Adrenal gland (tissue), 12 donors: ENCODE data around the gene TRIM63. TPM values are rescaled to one million over a fixed set of nuclear protein-coding genes. Genes with fewer than 3 reads are reported as not detected.

Experiments
- DNase-seq, 7 donors: peaks; one replicate each; pipeline ENCODE4 v3.0.0-alpha.2; 2019 to 2020
- H3K27ac ChIP-seq, 5 donors: fragments of 200-600 bp; sonication (generic) in 4 of 5; 1 replicate in 3 of 5; 2 replicates in 2 of 5; pipeline versions ENCODE4 v1.5.1 to v1.8.0; 2016 to 2020; ENCODE audit warnings: mild to moderate bottlenecking in 1 of 5
- H3K27me3 ChIP-seq: fragments of 200-600 bp; 2 replicates; pipeline ENCODE4 v1.8.0; 2021
- H3K36me3 ChIP-seq, 2 donors: fragments of 200-600 bp; replicated peaks in 1 of 2; 1 replicate in 1 of 2; 2 replicates in 1 of 2; pipeline versions ENCODE4 v1.5.1 to v1.8.0; 2018 to 2022
- H3K4me1 ChIP-seq, 2 donors: fragments of 200-600 bp; replicated peaks in 1 of 2; 1 replicate in 1 of 2; 2 replicates in 1 of 2; pipeline versions ENCODE4 v1.5.1 to v1.8.0; 2018 to 2021
- H3K4me3 ChIP-seq, 4 donors: fragments of 200-600 bp; sonication (generic) in 3 of 4; one replicate each; pipeline ENCODE4 v1.5.1; 2016 to 2018
- H3K9me3 ChIP-seq, 3 donors: fragments of 200-600 bp; sonication (generic) in 1 of 3; replicated peaks in 1 of 3; 1 replicate in 2 of 3; 2 replicates in 1 of 3; pipeline versions ENCODE4 v1.5.1 to v1.8.0; 2016 to 2021
- POLR2A ChIP-seq, 2 donors: fragments of 450-650 bp; IDR thresholded peaks; one replicate each; pipeline ENCODE4 v1.6.1; 2017; ENCODE audit warnings: antibody characterized with exemption in 2 of 2, mild to moderate bottlenecking in 2 of 2, moderate library complexity in 1 of 2
- WGBS, 4 donors: extraction: QIAGEN DNeasy Blood & Tissue Kit in 2 of 4; methylation state at CpG; one replicate each; pipeline versions ENCODE4 v1.1.5 to v1.1.7; 2013 to 2017; 5-methylcytosine and 5-hydroxymethylcytosine counted together
- intact Hi-C, 2 donors: fragments of 100-400 bp; cut with DNase I; formaldehyde crosslinking; loops; one replicate each; pipeline versions ENCODE4 v1.14.1 to v1.15.0; 2022 to 2023
- polyA plus RNA-seq, 3 donors: library from polyadenylated mRNA; stranded (reverse); fragments of 200-250 nt in 2 of 3; fragments of 350-450 nt in 1 of 3; fragmentation: Illumina TruSeq in 1 of 3; extraction: RNeasy Lipid Tissue Mini Kit (QIAGEN cat#74804) in 1 of 3; gene quantifications; one replicate each; pipeline ENCODE4 v1.2.3, GENCODE V29; 2013 to 2014
- total RNA-seq, 9 donors: library from RNA; depleted of rRNA in 4 of 9; stranded (reverse); fragments of >200 nt in 4 of 9; fragments of 120-200 nt in 1 of 9; fragmentation: NEBNext Ultra II Directional in 1 of 9; extraction: Animal tissue kit (Norgen Biotek cat#: 25700) in 1 of 9; gene quantifications; one replicate each; pipeline versions ENCODE4 v1.1.0 to v1.2.4, GENCODE V29; 2013 to 2023
- TF ChIP-seq, protein P1 (sequence below), 6 experiments: fragments of 450-650 bp in 4 of 6; fragments of 200-600 bp in 2 of 6; sonication (generic) in 1 of 6; IDR thresholded peaks; 1 replicate in 5 of 6; 2 replicates in 1 of 6; pipeline versions ENCODE4 v1.5.1 to v1.8.0; 2016 to 2021; ENCODE audit warnings: antibody characterized with exemption in 6 of 6, mild to moderate bottlenecking in 2 of 6, moderate library complexity in 1 of 6
- donor health status: healthy with polysubstance abuse.
- donor health status: Bipolar disorder and iron deficiency.
- donor health status: DM: yes; HTN: yes; CAD: no.
- donor health status: DM: no; HTN: no; CAD: no.
- donor health status: DM: no; HTN: no; CAD: no.
- donor health status: DM: yes; HTN: yes; CAD: no.

Gene TRIM63
- total and polyA plus RNA-seq, 12 donors = 0.06 to 4.6 (median 0.18) TPM; not detected in 7

GRCh38 chr1:26034504-26035202 is 32.8 kb downstream of the TRIM63 start:
- Histone ChIP-seq H3K27ac (peak overlapping the region in 2 of 5 donors; percentile 93 to 96), H3K9me3 (no peaks in the 10 kb centered on the region), H3K36me3 (no peaks in the 10 kb centered on the region), H3K4me1 (peaks cover 14 to 17% of the 10 kb centered on the region in 2 donors), H3K27me3 (no peaks in the 10 kb centered on the region), H3K4me3 (peak overlapping the region in 2 of 4 donors; percentile 56 to 58)
- WGBS, 4 donors = 16 to 50% (median 18%) methylated on average over 3 to 15 of the region's 15 CpGs
- no peak for DNase-seq
- intact Hi-C loops = loop anchor here in 1 of 2 donors (10.0 kb wide), 1 partner anchor 130 kb away; the partner anchor contains the start of genes C1orf232 and ZNF593
- TF ChIP-seq, protein P1, sequence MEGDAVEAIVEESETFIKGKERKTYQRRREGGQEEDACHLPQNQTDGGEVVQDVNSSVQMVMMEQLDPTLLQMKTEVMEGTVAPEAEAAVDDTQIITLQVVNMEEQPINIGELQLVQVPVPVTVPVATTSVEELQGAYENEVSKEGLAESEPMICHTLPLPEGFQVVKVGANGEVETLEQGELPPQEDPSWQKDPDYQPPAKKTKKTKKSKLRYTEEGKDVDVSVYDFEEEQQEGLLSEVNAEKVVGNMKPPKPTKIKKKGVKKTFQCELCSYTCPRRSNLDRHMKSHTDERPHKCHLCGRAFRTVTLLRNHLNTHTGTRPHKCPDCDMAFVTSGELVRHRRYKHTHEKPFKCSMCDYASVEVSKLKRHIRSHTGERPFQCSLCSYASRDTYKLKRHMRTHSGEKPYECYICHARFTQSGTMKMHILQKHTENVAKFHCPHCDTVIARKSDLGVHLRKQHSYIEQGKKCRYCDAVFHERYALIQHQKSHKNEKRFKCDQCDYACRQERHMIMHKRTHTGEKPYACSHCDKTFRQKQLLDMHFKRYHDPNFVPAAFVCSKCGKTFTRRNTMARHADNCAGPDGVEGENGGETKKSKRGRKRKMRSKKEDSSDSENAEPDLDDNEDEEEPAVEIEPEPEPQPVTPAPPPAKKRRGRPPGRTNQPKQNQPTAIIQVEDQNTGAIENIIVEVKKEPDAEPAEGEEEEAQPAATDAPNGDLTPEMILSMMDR (IDR thresholded peaks at IDR 0.05) = no peak
- no peak for TF ChIP-seq POLR2A (IDR thresholded peaks at IDR 0.05)

- H3K4me3 ChIP-seq = no peak overlapping the region
- no peaks in the 10 kb centered on the region for H3K27me3 ChIP-seq
- WGBS, 4 donors = 84 to 90% (median 88%) methylated on average over 12 of the region's 12 CpGs
- H3K9me3 ChIP-seq = no peaks in the 10 kb centered on the region
- no peaks in the 10 kb centered on the region for H3K36me3 ChIP-seq
- H3K4me1 ChIP-seq = peaks cover 14 to 17% of the 10 kb centered on the region in 2 donors
- TF ChIP-seq, protein P1 (IDR thresholded peaks at IDR 0.05) = no peak
- no peak for TF ChIP-seq POLR2A (IDR thresholded peaks at IDR 0.05)
- no peak overlapping the region for H3K27ac ChIP-seq
- no peak for DNase-seq
- intact Hi-C loops = loop anchor here in 1 of 2 donors (10.0 kb wide), 1 partner anchor 132 kb away; the partner anchor contains the start of genes C1orf232 and ZNF593
These were observed 34.6 kb downstream of the TRIM63 start for GRCh38 chr1:26032656-26033357.

GRCh38 chr1:26031611-26032220 is 35.7 kb downstream of the TRIM63 start:
- TF ChIP-seq, protein P1 (IDR thresholded peaks at IDR 0.05) = no peak
- TF ChIP-seq POLR2A (IDR thresholded peaks at IDR 0.05) = no peak
- DNase-seq = no peak
- Histone ChIP-seq H3K9me3 (no peaks in the 10 kb centered on the region), H3K27me3 (no peaks in the 10 kb centered on the region), H3K4me1 (peaks cover 11 to 15% of the 10 kb centered on the region in 2 donors), H3K4me3 (no peak overlapping the region), H3K27ac (no peak overlapping the region), H3K36me3 (no peaks in the 10 kb centered on the region)
- 72 to 94% (median 84%) methylated on average over 3 of the region's 3 CpGs for WGBS, 4 donors
- intact Hi-C loops = loop anchor here in 1 of 2 donors (10.0 kb wide), 1 partner anchor 133 kb away; the partner anchor contains the start of genes C1orf232 and ZNF593

- no peak overlapping the region for H3K27ac ChIP-seq
- WGBS, 4 donors = 82 to 95% (median 88%) methylated on average over 4 of the region's 4 CpGs
- no peak overlapping the region for H3K4me3 ChIP-seq
- no peaks in the 10 kb centered on the region for H3K9me3 ChIP-seq
- intact Hi-C loops = loop anchor here in 1 of 2 donors (10.0 kb wide), 1 partner anchor 134 kb away; the partner anchor contains the start of genes C1orf232 and ZNF593
- H3K27me3 ChIP-seq = no peaks in the 10 kb centered on the region
- no peak for DNase-seq
- no peaks in the 10 kb centered on the region for H3K36me3 ChIP-seq
- TF ChIP-seq, protein P1 (IDR thresholded peaks at IDR 0.05) = no peak
- TF ChIP-seq POLR2A (IDR thresholded peaks at IDR 0.05) = no peak
- peaks cover 6 to 10% of the 10 kb centered on the region in 2 donors for H3K4me1 ChIP-seq
These were observed 36.2 kb downstream of the TRIM63 start for GRCh38 chr1:26031196-26031595.
